GM10266 (cell line): ENCODE measurements around the gene LIPN.

Experiments used
- DNase-seq: peaks from one replicate; pipeline ENCODE4 v3.0.0; 2012; ENCODE audit errors: extremely low spot score
- CTCF ChIP-seq: IDR thresholded peaks from 2 replicates; pipeline ENCODE4 v1.5.1; 2012; ENCODE audit warnings: mild to moderate bottlenecking, low read depth; ENCODE audit not compliant: control insufficient read depth, insufficient read depth; ENCODE audit errors: missing control alignments

LIPN gene

GRCh38 chr10:88793712-88794299, 34.0 kb downstream of the LIPN start:
- DNase-seq = peak; percentile 29

GRCh38 chr10:88794731-88795130, 34.9 kb downstream of the LIPN start:
- TF ChIP-seq CTCF = no peak

More at GRCh38 chr10:88793712-88794299, 34.0 kb downstream of the LIPN start:
- TF ChIP-seq CTCF = no peak

GRCh38 chr10:88800152-88801125, 40.6 kb downstream of the LIPN start:
- no peak for TF ChIP-seq CTCF
- no peak for DNase-seq

More at GRCh38 chr10:88794731-88795130, 34.9 kb downstream of the LIPN start:
- no peak for DNase-seq

GRCh38 chr10:88802523-88803285, 42.9 kb downstream of the LIPN start, which contains the start of gene LIPM:
Gene LIPM (plus strand): TSS chr10:88802730. CDS start chr10:88802897, 167 bp downstream.
- TF ChIP-seq CTCF = no peak

GRCh38 chr10:88803641-88804040, 43.8 kb downstream of the LIPN start:
- DNase-seq = no peak
- TF ChIP-seq CTCF = no peak

More at GRCh38 chr10:88802523-88803285, 42.9 kb downstream of the LIPN start, which contains the start of gene LIPM:
- DNase-seq = no peak

GRCh38 chr10:88804083-88804812, 44.4 kb downstream of the LIPN start:
- TF ChIP-seq CTCF = no peak
- DNase-seq = no peak
